ENCODE measurements around the gene QRSL1. TPM values are rescaled to one million over a fixed set of nuclear protein-coding genes. Genes with fewer than 3 reads are reported as not detected.

The QRSL1 gene
- total and polyA plus RNA-seq, 2 experiments from 2014 or later: 18.4 to 19.3 TPM

DNA sequence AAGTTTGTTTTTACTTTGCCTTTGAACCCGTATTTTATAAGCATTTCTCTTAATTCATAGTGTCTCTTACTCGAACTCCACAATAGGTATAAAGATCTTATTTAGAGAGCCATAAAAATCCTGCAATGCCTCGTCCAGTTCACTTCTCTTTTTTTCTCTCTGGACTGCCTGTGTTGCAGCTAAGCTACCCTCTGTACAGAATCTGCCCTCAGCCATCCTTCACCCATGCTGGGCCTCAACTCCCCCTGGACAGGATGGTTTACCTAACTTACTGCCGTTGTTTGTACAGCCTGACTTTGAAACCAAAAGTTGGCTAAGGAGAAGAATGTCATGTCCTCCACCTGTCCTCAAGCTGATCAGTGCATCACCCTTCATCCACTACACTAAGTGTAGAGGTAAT, 10.4 kb downstream of the QRSL1 start (continued):
- TF ChIP-seq, protein P1, sequence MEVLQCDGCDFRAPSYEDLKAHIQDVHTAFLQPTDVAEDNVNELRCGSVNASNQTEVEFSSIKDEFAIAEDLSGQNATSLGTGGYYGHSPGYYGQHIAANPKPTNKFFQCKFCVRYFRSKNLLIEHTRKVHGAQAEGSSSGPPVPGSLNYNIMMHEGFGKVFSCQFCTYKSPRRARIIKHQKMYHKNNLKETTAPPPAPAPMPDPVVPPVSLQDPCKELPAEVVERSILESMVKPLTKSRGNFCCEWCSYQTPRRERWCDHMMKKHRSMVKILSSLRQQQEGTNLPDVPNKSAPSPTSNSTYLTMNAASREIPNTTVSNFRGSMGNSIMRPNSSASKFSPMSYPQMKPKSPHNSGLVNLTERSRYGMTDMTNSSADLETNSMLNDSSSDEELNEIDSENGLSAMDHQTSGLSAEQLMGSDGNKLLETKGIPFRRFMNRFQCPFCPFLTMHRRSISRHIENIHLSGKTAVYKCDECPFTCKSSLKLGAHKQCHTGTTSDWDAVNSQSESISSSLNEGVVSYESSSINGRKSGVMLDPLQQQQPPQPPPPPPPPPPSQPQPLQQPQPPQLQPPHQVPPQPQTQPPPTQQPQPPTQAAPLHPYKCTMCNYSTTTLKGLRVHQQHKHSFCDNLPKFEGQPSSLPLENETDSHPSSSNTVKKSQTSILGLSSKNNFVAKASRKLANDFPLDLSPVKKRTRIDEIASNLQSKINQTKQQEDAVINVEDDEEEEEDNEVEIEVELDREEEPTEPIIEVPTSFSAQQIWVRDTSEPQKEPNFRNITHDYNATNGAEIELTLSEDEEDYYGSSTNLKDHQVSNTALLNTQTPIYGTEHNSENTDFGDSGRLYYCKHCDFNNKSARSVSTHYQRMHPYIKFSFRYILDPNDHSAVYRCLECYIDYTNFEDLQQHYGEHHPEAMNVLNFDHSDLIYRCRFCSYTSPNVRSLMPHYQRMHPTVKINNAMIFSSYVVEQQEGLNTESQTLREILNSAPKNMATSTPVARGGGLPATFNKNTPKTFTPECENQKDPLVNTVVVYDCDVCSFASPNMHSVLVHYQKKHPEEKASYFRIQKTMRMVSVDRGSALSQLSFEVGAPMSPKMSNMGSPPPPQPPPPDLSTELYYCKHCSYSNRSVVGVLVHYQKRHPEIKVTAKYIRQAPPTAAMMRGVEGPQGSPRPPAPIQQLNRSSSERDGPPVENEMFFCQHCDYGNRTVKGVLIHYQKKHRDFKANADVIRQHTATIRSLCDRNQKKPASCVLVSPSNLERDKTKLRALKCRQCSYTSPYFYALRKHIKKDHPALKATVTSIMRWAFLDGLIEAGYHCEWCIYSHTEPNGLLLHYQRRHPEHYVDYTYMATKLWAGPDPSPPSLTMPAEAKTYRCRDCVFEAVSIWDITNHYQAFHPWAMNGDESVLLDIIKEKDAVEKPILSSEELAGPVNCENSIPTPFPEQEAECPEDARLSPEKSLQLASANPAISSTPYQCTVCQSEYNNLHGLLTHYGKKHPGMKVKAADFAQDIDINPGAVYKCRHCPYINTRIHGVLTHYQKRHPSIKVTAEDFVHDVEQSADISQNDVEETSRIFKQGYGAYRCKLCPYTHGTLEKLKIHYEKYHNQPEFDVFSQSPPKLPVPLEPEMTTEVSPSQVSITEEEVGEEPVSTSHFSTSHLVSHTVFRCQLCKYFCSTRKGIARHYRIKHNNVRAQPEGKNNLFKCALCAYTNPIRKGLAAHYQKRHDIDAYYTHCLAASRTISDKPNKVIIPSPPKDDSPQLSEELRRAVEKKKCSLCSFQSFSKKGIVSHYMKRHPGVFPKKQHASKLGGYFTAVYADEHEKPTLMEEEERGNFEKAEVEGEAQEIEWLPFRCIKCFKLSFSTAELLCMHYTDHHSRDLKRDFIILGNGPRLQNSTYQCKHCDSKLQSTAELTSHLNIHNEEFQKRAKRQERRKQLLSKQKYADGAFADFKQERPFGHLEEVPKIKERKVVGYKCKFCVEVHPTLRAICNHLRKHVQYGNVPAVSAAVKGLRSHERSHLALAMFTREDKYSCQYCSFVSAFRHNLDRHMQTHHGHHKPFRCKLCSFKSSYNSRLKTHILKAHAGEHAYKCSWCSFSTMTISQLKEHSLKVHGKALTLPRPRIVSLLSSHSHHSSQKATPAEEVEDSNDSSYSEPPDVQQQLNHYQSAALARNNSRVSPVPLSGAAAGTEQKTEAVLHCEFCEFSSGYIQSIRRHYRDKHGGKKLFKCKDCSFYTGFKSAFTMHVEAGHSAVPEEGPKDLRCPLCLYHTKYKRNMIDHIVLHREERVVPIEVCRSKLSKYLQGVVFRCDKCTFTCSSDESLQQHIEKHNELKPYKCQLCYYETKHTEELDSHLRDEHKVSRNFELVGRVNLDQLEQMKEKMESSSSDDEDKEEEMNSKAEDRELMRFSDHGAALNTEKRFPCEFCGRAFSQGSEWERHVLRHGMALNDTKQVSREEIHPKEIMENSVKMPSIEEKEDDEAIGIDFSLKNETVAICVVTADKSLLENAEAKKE (CRISPR knock-in tag; IDR thresholded peaks at IDR 0.05): no peak
- TF ChIP-seq NANOG (IDR thresholded peaks at IDR 0.05; ENCODE audit: borderline replicate concordance): no peak
- TF ChIP-seq, protein P2, sequence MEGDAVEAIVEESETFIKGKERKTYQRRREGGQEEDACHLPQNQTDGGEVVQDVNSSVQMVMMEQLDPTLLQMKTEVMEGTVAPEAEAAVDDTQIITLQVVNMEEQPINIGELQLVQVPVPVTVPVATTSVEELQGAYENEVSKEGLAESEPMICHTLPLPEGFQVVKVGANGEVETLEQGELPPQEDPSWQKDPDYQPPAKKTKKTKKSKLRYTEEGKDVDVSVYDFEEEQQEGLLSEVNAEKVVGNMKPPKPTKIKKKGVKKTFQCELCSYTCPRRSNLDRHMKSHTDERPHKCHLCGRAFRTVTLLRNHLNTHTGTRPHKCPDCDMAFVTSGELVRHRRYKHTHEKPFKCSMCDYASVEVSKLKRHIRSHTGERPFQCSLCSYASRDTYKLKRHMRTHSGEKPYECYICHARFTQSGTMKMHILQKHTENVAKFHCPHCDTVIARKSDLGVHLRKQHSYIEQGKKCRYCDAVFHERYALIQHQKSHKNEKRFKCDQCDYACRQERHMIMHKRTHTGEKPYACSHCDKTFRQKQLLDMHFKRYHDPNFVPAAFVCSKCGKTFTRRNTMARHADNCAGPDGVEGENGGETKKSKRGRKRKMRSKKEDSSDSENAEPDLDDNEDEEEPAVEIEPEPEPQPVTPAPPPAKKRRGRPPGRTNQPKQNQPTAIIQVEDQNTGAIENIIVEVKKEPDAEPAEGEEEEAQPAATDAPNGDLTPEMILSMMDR (conservative IDR thresholded peaks at IDR 0.05; ENCODE audit: low read depth in 2 of 2): no peak

DNA sequence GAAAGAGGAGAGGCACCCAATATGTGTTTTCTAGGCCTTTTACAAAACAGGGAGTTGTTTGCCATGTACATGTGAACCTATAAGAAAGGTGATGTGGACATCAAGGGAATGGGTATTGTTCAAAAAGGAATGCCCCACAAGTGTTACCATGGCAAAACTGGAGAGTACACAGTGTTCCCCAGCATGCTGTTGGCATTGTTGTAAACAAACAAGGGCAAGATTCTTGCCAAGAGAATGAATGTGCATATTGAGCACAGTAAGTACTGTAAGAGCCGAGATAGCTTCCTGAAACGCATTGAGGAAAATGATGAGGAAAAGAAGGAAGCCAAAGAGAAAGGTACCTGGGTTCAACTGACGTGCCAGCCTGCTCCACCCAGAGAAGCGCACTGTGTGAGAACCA, 13.1 kb downstream of the QRSL1 start:
- Histone ChIP-seq H3K4me3 (no peak overlapping the region), H4K20me1 (replicated peaks; ENCODE audit: insufficient read depth) (no peaks in the 10 kb centered on the region), H3K4me1 (ENCODE audit: insufficient read depth) (no peaks in the 10 kb centered on the region), H3K27ac (ENCODE audit: low read depth) (no peak overlapping the region), H3K9me2 (ENCODE audit: insufficient read depth) (no peaks in the 10 kb centered on the region), H3K36me3 (ENCODE audit: insufficient read depth) (peaks cover 45% of the 10 kb centered on the region), H3K27me3 (ENCODE audit: insufficient read depth) (no peaks in the 10 kb centered on the region), H3F3A (replicated peaks; ENCODE audit: low read depth) (no peaks in the 10 kb centered on the region), H3K79me2 (replicated peaks; ENCODE audit: insufficient read depth) (peaks cover 40% of the 10 kb centered on the region), H2AFZ (no peak overlapping the region), H3K4me2 (no peak overlapping the region)
- ATAC-seq (no peak), DNase-seq (ENCODE audit: low spot score) (no peak)
- Mint-ChIP-seq H3K4me1 (peaks cover 18% of the 10 kb centered on the region), H3K27ac (no peak overlapping the region), H3K36me3 (ENCODE audit: low read depth) (peaks cover 66% of the 10 kb centered on the region), H3K4me3 (no peak overlapping the region), H3K27me3 (ENCODE audit: insufficient read depth, low read depth, poor library complexity) (no peaks in the 10 kb centered on the region), H3K9me3 (no peaks in the 10 kb centered on the region)
- TF ChIP-seq STAT1 (IDR thresholded peaks at IDR 0.05; ENCODE audit: unreplicated experiment) (no peak), ZNF114 (CRISPR knock-in tag; IDR thresholded peaks at IDR 0.05) (no peak), ZNF331 (CRISPR knock-in tag; IDR thresholded peaks at IDR 0.05; ENCODE audit: low read depth) (no peak), POLR2AphosphoS5 (IDR thresholded peaks at IDR 0.05; ENCODE audit: low read depth) (no peak), CREB1 (CRISPR knock-in tag; IDR thresholded peaks at IDR 0.05; ENCODE audit: low read depth) (no peak), JUNB (IDR thresholded peaks at IDR 0.05; ENCODE audit: unreplicated experiment) (no peak)
- TF ChIP-seq, protein P2 (conservative IDR thresholded peaks at IDR 0.05; ENCODE audit: low read depth in 2 of 2): no peak
